GM21737 (cell line): ENCODE results near the gene CCNDBP1.

Source experiments
- ATAC-seq: cut with Tn5 transposase; IDR thresholded peaks from one replicate; pipeline ENCODE4 v1.9.1; 2021; ENCODE audit warnings: mild to moderate bottlenecking, moderate library complexity; ENCODE audit not compliant: unreplicated experiment

Gene CCNDBP1

GRCh38 chr15:43243020-43243645, 57.9 kb downstream of the CCNDBP1 start:
- ATAC-seq: no peak

- no peak for ATAC-seq
These were observed 58.9 kb downstream of the CCNDBP1 start for GRCh38 chr15:43244092-43244491.

GRCh38 chr15:43246261-43246774, 61.1 kb downstream of the CCNDBP1 start:
- ATAC-seq: no peak
